Measurements from ENCODE around the gene POLK.

- TF ChIP-seq ZNF274 (IDR thresholded peaks at IDR 0.05; ENCODE audit: low read depth, low read length) (no peak), YY1 (IDR thresholded peaks at IDR 0.05; ENCODE audit: insufficient read depth, insufficient read length) (no peak), SUZ12 (IDR thresholded peaks at IDR 0.05; ENCODE audit: extremely low read depth, insufficient read depth, insufficient read length) (no peak)
Measured at GRCh38 chr5:75534734-75535133, 23.0 kb downstream of the POLK start.

Measured in NT2/D1 (cell line).